Keratinocyte (primary cell): Measurements from ENCODE around the gene TLL2. TPM values are rescaled to one million over a fixed set of nuclear protein-coding genes. Genes with fewer than 3 reads are reported as not detected.

Source experiments
- DNase-seq: peaks from one replicate; pipeline ENCODE4 v3.0.0-alpha.2; 2011; ENCODE audit warnings: low read depth, missing footprints, low spot score
- FAIRE-seq: peaks from 2 replicates; lab custom pipeline; 2011; peaks lifted over from hg19 to GRCh38; lab: Jason Lieb, UNC
- H2AFZ ChIP-seq: 2 replicates; pipeline ENCODE4 v1.6.0; 2012; ENCODE audit warnings: low read length, control low read depth, inconsistent platforms; ENCODE audit not compliant: control insufficient read depth
- H3K27ac ChIP-seq: 2 replicates; pipeline ENCODE4 v1.5.1; 2011; ENCODE audit warnings: low read length; ENCODE audit not compliant: control insufficient read depth, insufficient read depth
- H3K27me3 ChIP-seq: 3 replicates; pipeline ENCODE4 v1.6.0; 2011; ENCODE audit warnings: low read length; ENCODE audit not compliant: control insufficient read depth, insufficient read depth; ENCODE audit errors: extremely low read depth
- H3K36me3 ChIP-seq, 2 experiments: 2 replicates in 1 of 2; 3 replicates in 1 of 2; pipeline ENCODE4 v1.5.1; 2011; ENCODE audit warnings: low read length in 2 of 2, mild to moderate bottlenecking in 1 of 2; ENCODE audit not compliant: control insufficient read depth in 2 of 2, insufficient read depth in 2 of 2; ENCODE audit errors: extremely low read depth in 1 of 2
- H3K4me1 ChIP-seq: 3 replicates; pipeline ENCODE4 v1.5.1; 2011; ENCODE audit warnings: low read length; ENCODE audit not compliant: control insufficient read depth, insufficient read depth; ENCODE audit errors: extremely low read depth
- H3K4me2 ChIP-seq: 3 replicates; pipeline ENCODE4 v1.6.0; 2011; ENCODE audit warnings: low read depth, low read length; ENCODE audit not compliant: control insufficient read depth, insufficient read depth; ENCODE audit errors: extremely low read depth
- H3K4me3 ChIP-seq, 3 experiments: fragments of 200-600 bp in 1 of 3; sonication (generic) in 1 of 3; 2 replicates in 2 of 3; 3 replicates in 1 of 3; pipeline ENCODE4 v1.5.1; 2011 to 2016; ENCODE audit warnings: low read length in 3 of 3, mild to moderate bottlenecking in 3 of 3, control low read depth in 2 of 3, inconsistent platforms in 1 of 3, low read depth in 1 of 3, mixed read lengths in 1 of 3, mixed run types in 1 of 3, moderate library complexity in 1 of 3; ENCODE audit not compliant: control insufficient read depth in 2 of 3, insufficient read depth in 2 of 3; ENCODE audit errors: extremely low read depth in 1 of 3
- H3K79me2 ChIP-seq: 2 replicates; pipeline ENCODE4 v1.6.0; 2012; ENCODE audit warnings: low read length; ENCODE audit not compliant: control insufficient read depth, insufficient read depth
- H3K9ac ChIP-seq: 3 replicates; pipeline ENCODE4 v1.6.0; 2011; ENCODE audit warnings: low read length; ENCODE audit not compliant: control insufficient read depth, insufficient read depth; ENCODE audit errors: extremely low read depth
- H3K9me1 ChIP-seq: 3 replicates; pipeline ENCODE4 v1.6.0; 2011; ENCODE audit warnings: low read length; ENCODE audit not compliant: control insufficient read depth, insufficient read depth; ENCODE audit errors: extremely low read depth
- H3K9me3 ChIP-seq: 2 replicates; pipeline ENCODE4 v1.5.1; 2012; ENCODE audit warnings: low read depth, low read length; ENCODE audit not compliant: control insufficient read depth
- H4K20me1 ChIP-seq: 3 replicates; pipeline ENCODE4 v1.6.0; 2011; ENCODE audit warnings: low read length; ENCODE audit not compliant: control insufficient read depth, insufficient read depth; ENCODE audit errors: extremely low read depth
- EZH2 ChIP-seq: IDR thresholded peaks from one replicate; pipeline ENCODE4 v1.6.1; 2012; ENCODE audit warnings: inconsistent platforms, mild to moderate bottlenecking, low read length, moderate library complexity
- dilution Hi-C: fragments of 300-500 bp; cut with MboI; formaldehyde crosslinking; loops from one replicate; pipeline ENCODE4 v1.7.0; 2020; ENCODE audit warnings: low sequenced_read_pairs; ENCODE audit not compliant: extremely low pct_ligation_motif_present
- polyA plus RNA-seq, 5 experiments: library from polyadenylated mRNA; depleted of rRNA in 3 of 5; stranded (reverse) in 3 of 5; stranded (forward) in 1 of 5; unstranded in 1 of 5; fragments of >200 nt; gene quantifications; 1 replicate in 1 of 5; 2 replicates in 3 of 5; 3 replicates in 1 of 5; pipeline versions ENCODE4 v1.2.1 to v1.2.3, GENCODE V29; 2011 to 2012; ENCODE audit warnings: missing spikeins in 2 of 5, low read depth in 1 of 5, low replicate concordance in 1 of 5
- TF ChIP-seq, protein P1 (sequence below), 3 experiments: IDR thresholded peaks in 1 of 3; conservative IDR thresholded peaks in 1 of 3; optimal IDR thresholded peaks in 1 of 3; 2 replicates in 2 of 3; 3 replicates in 1 of 3; pipeline versions ENCODE3 to v1.5.1; 2011; ENCODE audit warnings: low read length in 3 of 3, mild to moderate bottlenecking in 3 of 3, moderate library complexity in 2 of 3, control low read depth in 1 of 3, inconsistent platforms in 1 of 3; ENCODE audit not compliant: insufficient read depth in 2 of 3; ENCODE audit errors: extremely low read depth in 1 of 3

TLL2 gene
- polyA plus RNA-seq, 1 donor (not counting 4 experiments of a cell fraction or from before 2014, with no cell fraction given): 0.83 TPM

DNA sequence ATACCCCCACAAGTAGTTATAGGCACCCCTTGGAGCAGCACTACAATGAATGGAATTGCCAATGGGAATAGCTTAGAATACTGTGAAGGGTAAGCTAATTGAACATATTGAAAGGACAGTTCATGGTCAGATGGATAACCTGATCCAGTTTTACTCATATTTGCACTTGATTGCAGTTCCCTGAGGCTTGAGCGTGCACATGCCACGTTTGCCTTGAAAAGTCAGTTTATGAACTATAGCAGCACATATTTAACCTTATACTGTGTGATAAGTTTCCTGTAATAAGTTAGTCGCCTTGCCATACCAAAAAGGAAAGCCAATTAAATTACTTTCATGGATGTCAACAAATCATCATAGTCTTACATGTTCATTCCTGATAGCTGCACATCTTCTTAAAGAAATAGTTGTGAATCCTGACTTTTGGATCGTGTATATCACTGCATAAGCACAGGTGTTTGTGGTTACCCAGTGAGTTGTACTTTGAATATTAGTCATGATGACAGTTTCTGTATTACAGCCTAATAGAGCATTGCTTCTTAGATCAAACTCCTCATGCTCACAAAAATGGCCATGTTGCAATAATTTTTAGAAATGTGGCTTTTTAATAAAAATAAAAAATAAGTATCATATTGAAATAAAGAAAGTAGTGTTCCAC lies 187.9 kb downstream of the TLL2 start:
- no peak for TF ChIP-seq EZH2
- TF ChIP-seq, protein P1, sequence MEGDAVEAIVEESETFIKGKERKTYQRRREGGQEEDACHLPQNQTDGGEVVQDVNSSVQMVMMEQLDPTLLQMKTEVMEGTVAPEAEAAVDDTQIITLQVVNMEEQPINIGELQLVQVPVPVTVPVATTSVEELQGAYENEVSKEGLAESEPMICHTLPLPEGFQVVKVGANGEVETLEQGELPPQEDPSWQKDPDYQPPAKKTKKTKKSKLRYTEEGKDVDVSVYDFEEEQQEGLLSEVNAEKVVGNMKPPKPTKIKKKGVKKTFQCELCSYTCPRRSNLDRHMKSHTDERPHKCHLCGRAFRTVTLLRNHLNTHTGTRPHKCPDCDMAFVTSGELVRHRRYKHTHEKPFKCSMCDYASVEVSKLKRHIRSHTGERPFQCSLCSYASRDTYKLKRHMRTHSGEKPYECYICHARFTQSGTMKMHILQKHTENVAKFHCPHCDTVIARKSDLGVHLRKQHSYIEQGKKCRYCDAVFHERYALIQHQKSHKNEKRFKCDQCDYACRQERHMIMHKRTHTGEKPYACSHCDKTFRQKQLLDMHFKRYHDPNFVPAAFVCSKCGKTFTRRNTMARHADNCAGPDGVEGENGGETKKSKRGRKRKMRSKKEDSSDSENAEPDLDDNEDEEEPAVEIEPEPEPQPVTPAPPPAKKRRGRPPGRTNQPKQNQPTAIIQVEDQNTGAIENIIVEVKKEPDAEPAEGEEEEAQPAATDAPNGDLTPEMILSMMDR (optimal IDR thresholded peaks at IDR 0.05 in 1 of 3, IDR thresholded peaks at IDR 0.05 in 1 of 3, conservative IDR thresholded peaks at IDR 0.05 in 1 of 3; ENCODE audit: extremely low read depth in 1 of 3, insufficient read depth in 2 of 3, low read length in 3 of 3): no peak
- H3K79me2 ChIP-seq: no peaks in the 10 kb centered on the region

GRCh38 chr10:96324447-96324846 lies 189.3 kb downstream of the TLL2 start:
- H4K20me1 ChIP-seq: no peaks in the 10 kb centered on the region
- no peak for FAIRE-seq

More for the DNA sequence above, 187.9 kb downstream of the TLL2 start:
- H3K27me3 ChIP-seq: peaks cover 18% of the 10 kb centered on the region
- no peaks in the 10 kb centered on the region for H4K20me1 ChIP-seq
- no peak overlapping the region for H3K4me3 ChIP-seq
- no peaks in the 10 kb centered on the region for H3K9me3 ChIP-seq
- no peaks in the 10 kb centered on the region for H3K4me1 ChIP-seq
- H3K36me3 ChIP-seq: no peaks in the 10 kb centered on the region
- DNase-seq (no peak), FAIRE-seq (no peak)
- no peak overlapping the region for H3K9ac ChIP-seq
- dilution Hi-C loops: no loop called here
- no peak overlapping the region for H2AFZ ChIP-seq
- no peak overlapping the region for H3K27ac ChIP-seq
- H3K4me2 ChIP-seq: no peak overlapping the region
- no peaks in the 10 kb centered on the region for H3K9me1 ChIP-seq

More at GRCh38 chr10:96324447-96324846, 189.3 kb downstream of the TLL2 start:
- Histone ChIP-seq H3K4me3 (no peak overlapping the region), H3K9me3 (no peaks in the 10 kb centered on the region), H3K9ac (no peak overlapping the region), H3K27me3 (peaks cover 11% of the 10 kb centered on the region), H3K36me3 (no peaks in the 10 kb centered on the region), H3K4me1 (no peaks in the 10 kb centered on the region), H3K79me2 (no peaks in the 10 kb centered on the region), H2AFZ (no peak overlapping the region), H3K4me2 (no peak overlapping the region), H3K27ac (no peak overlapping the region), H3K9me1 (no peaks in the 10 kb centered on the region)
- no peak for DNase-seq
- dilution Hi-C loops: no loop called here
- no peak for TF ChIP-seq EZH2
- TF ChIP-seq, protein P1 (optimal IDR thresholded peaks at IDR 0.05 in 1 of 3, IDR thresholded peaks at IDR 0.05 in 1 of 3, conservative IDR thresholded peaks at IDR 0.05 in 1 of 3; ENCODE audit: extremely low read depth in 1 of 3, insufficient read depth in 2 of 3, low read length in 3 of 3): no peak
